HG02852 (cell line): ENCODE results near the gene TMEM18.

Experiments
- ATAC-seq: cut with Tn5 transposase; IDR thresholded peaks from one replicate; pipeline ENCODE4 v1.9.1; 2021; ENCODE audit warnings: mild to moderate bottlenecking, moderate library complexity; ENCODE audit not compliant: unreplicated experiment

The TMEM18 gene

DNA sequence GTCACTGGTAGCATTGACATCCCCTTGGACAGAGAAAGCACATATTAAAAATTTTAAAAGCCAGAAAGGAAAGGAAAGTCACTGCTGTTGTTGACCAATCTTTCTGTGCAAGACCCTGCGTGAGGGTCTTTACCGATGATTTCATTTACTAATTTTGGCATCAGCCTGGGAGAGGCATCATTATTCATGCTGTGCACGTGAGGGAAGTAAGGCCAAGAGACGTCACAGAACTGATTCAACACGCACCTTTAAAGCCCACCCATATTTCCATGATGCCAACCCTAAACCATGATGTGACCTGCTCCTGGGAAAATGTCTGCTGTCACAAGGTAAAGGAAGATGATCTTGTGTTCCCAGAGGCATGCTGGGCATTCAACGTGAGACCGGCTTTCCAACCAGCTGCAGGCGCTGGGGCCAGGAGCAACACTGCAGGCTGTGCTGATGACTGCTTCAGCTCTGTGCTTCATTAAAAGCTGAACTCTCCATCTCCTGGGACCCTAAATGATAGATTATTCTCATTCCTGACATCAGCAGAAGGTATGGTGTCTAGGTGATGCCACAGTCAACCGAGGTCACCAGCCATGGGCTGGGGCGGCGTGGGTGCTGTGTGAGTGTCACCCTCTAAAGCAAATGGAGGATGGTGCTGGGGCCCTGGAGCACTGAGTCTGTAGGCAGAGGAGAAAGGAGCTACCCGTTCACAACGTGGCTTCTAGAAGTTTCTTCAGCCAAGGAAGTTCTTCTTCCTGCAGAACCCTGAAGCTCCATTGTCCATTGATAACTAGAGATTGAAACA lies 53.9 kb downstream of the TMEM18 start:
- no peak for ATAC-seq

DNA sequence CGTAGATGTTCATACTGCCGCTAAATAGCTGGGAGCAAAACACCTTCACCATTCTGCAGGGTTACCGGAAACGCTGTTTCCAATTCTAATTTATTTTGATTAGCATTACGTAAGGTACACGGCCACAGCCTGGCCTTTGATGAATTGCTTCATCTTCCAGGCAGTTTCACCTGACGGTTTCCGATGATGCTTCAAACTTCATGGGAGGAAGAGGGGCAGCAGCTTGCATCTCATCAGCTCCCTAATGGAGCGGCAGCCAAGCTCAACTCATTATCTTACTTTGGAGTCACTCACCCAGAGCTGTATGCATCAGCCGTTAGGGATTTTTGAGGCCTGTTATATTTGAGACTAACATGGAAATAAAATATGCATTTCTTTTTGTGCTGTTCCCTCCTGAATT lies 54.8 kb downstream of the TMEM18 start:
- no peak for ATAC-seq

GRCh38 chr2:621303-622099 lies 55.7 kb downstream of the TMEM18 start:
- ATAC-seq = no peak

DNA sequence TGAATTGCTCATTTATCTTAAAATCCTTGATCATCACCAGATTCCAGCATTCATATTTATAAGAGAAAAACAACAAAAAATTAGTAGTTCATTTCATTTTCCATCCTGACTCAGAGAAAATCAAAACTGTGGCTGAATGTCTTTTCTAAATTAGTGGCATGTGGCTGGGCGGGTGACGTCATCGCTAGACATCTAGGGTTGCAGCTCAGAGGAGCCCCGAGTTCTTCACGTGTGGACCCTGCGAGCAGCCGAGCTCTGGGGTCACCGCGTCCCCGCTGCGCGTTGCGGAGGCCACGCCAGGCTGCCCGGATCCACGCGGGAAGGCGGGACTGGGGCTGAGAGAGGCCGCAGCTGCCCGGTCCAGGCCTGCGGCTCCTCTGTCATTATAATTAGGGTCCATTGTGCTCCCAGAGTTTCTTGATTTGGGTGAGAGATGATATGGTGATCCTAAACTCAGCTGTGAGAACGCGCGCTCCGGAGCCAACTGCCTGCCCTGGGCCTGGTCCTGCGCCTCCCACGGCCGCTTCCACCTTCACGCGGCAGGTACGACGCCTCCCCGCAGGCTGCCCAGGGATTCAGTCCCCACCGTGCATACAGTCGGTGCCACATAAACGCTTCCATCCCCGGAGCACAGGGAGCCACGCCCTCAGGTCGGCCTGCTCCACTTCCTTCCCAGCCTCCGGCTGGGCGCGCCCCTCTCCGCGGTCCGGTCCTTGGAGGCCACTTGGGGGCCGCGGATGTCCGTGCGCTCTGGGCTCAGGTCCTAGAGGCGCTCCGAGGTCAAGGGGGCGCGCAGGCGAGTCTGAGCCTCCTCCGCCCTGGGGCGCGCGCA lies 56.5 kb downstream of the TMEM18 start:
- no peak for ATAC-seq

GRCh38 chr2:620004-620403 lies 57.2 kb downstream of the TMEM18 start:
- no peak for ATAC-seq

GRCh38 chr2:618422-618990 lies 58.7 kb downstream of the TMEM18 start:
- ATAC-seq = no peak

GRCh38 chr2:618005-618404 lies 59.2 kb downstream of the TMEM18 start:
- no peak for ATAC-seq
